ENCODE measurements around the gene C1orf35.
A peak's percentile ranks its signal among the peaks of the same experiment; 100 is the strongest.

Gene C1orf35

GRCh38 chr1:228109073-228109961, 6.2 kb upstream of the C1orf35 start, which contains the start of gene MRPL55:
TSS of gene MRPL55 (minus strand) at chr1:228109299. CDS start at chr1:228108260, 1,039 bp downstream.
- DNase-seq, result peak; percentile 88

- no peak for DNase-seq
Measured at GRCh38 chr1:228108742-228109072, 5.6 kb upstream of the C1orf35 start.

GRCh38 chr1:228108055-228108690, 5.0 kb upstream of the C1orf35 start:
- no peak for DNase-seq

GRCh38 chr1:228107636-228108035, 4.5 kb upstream of the C1orf35 start:
- no peak for DNase-seq

GRCh38 chr1:228106800-228107054, 3.6 kb upstream of the C1orf35 start:
- no peak for DNase-seq

GRCh38 chr1:228105996-228106799, 3.1 kb upstream of the C1orf35 start:
- DNase-seq, result no peak

- no peak for DNase-seq
Measured at GRCh38 chr1:228105270-228105995, 2.3 kb upstream of the C1orf35 start.

GRCh38 chr1:228104526-228105269, 1.6 kb upstream of the C1orf35 start:
- no peak for DNase-seq

GRCh38 chr1:228101994-228102790, 933 bp downstream of the C1orf35 start:
- peak; percentile 9 for DNase-seq

- no peak for DNase-seq
Measured at GRCh38 chr1:228101614-228101993, 1.5 kb downstream of the C1orf35 start.

GRCh38 chr1:228100822-228101613, 2.1 kb downstream of the C1orf35 start:
- no peak for DNase-seq

GRCh38 chr1:228099331-228099732, 3.8 kb downstream of the C1orf35 start:
- DNase-seq, result no peak

GRCh38 chr1:228098323-228098931, 4.7 kb downstream of the C1orf35 start:
- DNase-seq, result no peak

GRCh38 chr1:228097333-228098081, 5.6 kb downstream of the C1orf35 start:
- no peak for DNase-seq

GRCh38 chr1:228096416-228097332, 6.5 kb downstream of the C1orf35 start:
- DNase-seq, result no peak

- DNase-seq, result no peak
Measured at GRCh38 chr1:228095938-228096337, 7.2 kb downstream of the C1orf35 start.

- DNase-seq, result no peak
Measured at GRCh38 chr1:228095161-228095560, 8.0 kb downstream of the C1orf35 start.

GRCh38 chr1:228094432-228095016, 8.6 kb downstream of the C1orf35 start:
- no peak for DNase-seq
